Esophagus muscularis mucosa (tissue), 4 donors: ENCODE measurements around the gene ADAMTS16. TPM values are rescaled to one million over a fixed set of nuclear protein-coding genes. Genes with fewer than 3 reads are reported as not detected.
A peak's percentile ranks its signal among the peaks of the same experiment; 100 is the strongest.

ENCODE experiments used
- DNase-seq: peaks from one replicate; pipeline ENCODE4 v3.0.0-alpha.2; 2017; ENCODE audit errors: extremely low spot score
- H3K27ac ChIP-seq, 4 donors: fragments of 200-600 bp; sonication (generic); replicated peaks in 1 of 4; 1 replicate in 3 of 4; 2 replicates in 1 of 4; pipeline ENCODE4 v1.5.1; 2016 to 2019; ENCODE audit warnings: mild to moderate bottlenecking in 1 of 4
- H3K27me3 ChIP-seq, 4 donors: fragments of 200-600 bp; sonication (generic); one replicate each; pipeline versions ENCODE4 v1.5.1 to v1.6.0; 2016 to 2019
- H3K36me3 ChIP-seq, 4 donors: fragments of 200-600 bp; sonication (generic); one replicate each; pipeline ENCODE4 v1.5.1; 2016 to 2019
- H3K4me1 ChIP-seq, 4 donors: fragments of 200-600 bp; sonication (generic); one replicate each; pipeline ENCODE4 v1.5.1; 2016 to 2019
- H3K4me3 ChIP-seq, 4 donors: fragments of 200-600 bp; sonication (generic); 1 replicate in 2 of 4; 2 replicates in 2 of 4; pipeline ENCODE4 v1.5.1; 2016 to 2019; ENCODE audit warnings: mild to moderate bottlenecking in 4 of 4, moderate library complexity in 1 of 4
- H3K9me3 ChIP-seq, 4 donors: fragments of 200-600 bp; sonication (generic); 1 replicate in 3 of 4; 2 replicates in 1 of 4; pipeline ENCODE4 v1.5.1; 2016 to 2019
- EP300 ChIP-seq: sonication (generic); formaldehyde crosslinking; IDR thresholded peaks from one replicate; pipeline ENCODE4 v1.6.1; 2017; ENCODE audit warnings: antibody characterized with exemption
- POLR2A ChIP-seq: fragments of 450-650 bp; IDR thresholded peaks from one replicate; pipeline ENCODE4 v1.6.1; 2017; ENCODE audit warnings: antibody characterized with exemption, moderate library complexity, mild to moderate bottlenecking, low read depth
- POLR2AphosphoS5 ChIP-seq, 2 donors: sonication (generic); formaldehyde crosslinking; IDR thresholded peaks; one replicate each; pipeline ENCODE4 v1.6.1; 2017; ENCODE audit warnings: antibody characterized with exemption in 2 of 2
- WGBS: methylation state at CpG from one replicate; pipeline ENCODE4 v1.1.5; 2018; 5-methylcytosine and 5-hydroxymethylcytosine counted together
- intact Hi-C: fragments of 100-400 bp; cut with DNase I; formaldehyde crosslinking; loops from one replicate; pipeline ENCODE4 v1.15.1; 2023
- total RNA-seq, 4 donors: library from RNA; depleted of rRNA; stranded (reverse); fragments of >200 nt; gene quantifications; one replicate each; pipeline versions ENCODE4 v1.1.0 to v1.2.1, GENCODE V29; 2016
- TF ChIP-seq, protein P1 (sequence below), 3 experiments: fragments of 200-600 bp in 2 of 3; fragments of 450-650 bp in 1 of 3; sonication (generic) in 2 of 3; IDR thresholded peaks; one replicate each; pipeline ENCODE4 v1.5.1; 2017 to 2019; ENCODE audit warnings: antibody characterized with exemption in 3 of 3, mild to moderate bottlenecking in 2 of 3, moderate library complexity in 1 of 3

Gene ADAMTS16
- total RNA-seq, 4 donors from 2014 or later: 0.42 to 1.1 (median 0.50) TPM; not detected in 1

DNA sequence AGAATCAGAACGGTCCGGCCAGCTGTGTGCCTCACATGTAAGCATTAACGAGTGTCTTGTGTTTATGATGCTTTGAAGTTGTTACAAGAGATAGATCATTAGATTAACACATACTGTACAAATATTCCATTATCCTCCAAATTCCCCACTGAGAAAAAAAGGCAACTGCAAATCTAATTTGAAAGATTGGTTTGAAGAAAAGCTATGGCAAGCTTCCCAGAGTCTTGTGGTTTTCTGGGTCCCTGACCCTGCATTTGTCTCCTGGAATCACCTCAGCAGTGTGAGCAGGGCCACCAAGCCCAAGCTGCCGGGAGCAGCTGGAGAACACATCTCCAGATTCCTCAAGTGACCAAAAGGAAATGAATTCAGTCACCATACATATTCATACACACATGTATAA lies 36.9 kb upstream of the ADAMTS16 start:
- intact Hi-C loops: no loop called here
- 66% methylated on average over 4 of the region's 4 CpGs for WGBS

DNA sequence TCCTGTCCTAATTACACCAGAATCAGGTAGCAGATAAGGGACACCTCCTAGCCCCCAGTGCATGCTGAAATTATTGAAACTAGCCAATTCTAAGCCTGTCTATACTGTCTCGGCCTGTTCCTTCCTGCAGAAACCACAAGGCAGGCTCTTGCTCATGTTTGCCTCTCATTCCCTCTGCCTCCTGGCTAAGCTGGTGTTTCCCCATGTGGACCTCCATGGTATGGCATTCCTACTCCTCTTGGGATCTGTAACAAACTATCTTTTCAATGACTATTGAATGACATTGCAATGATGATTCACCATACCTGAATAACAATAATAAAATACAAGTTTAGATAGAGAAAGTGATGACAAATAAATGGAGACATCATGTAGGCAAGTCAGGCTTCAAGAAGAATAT lies 35.6 kb upstream of the ADAMTS16 start:
- WGBS: 91% methylated on average over 1 of the region's 1 CpG

More for the DNA sequence above, 36.9 kb upstream of the ADAMTS16 start:
- no peak overlapping the region for H3K27ac ChIP-seq
- TF ChIP-seq, protein P1, sequence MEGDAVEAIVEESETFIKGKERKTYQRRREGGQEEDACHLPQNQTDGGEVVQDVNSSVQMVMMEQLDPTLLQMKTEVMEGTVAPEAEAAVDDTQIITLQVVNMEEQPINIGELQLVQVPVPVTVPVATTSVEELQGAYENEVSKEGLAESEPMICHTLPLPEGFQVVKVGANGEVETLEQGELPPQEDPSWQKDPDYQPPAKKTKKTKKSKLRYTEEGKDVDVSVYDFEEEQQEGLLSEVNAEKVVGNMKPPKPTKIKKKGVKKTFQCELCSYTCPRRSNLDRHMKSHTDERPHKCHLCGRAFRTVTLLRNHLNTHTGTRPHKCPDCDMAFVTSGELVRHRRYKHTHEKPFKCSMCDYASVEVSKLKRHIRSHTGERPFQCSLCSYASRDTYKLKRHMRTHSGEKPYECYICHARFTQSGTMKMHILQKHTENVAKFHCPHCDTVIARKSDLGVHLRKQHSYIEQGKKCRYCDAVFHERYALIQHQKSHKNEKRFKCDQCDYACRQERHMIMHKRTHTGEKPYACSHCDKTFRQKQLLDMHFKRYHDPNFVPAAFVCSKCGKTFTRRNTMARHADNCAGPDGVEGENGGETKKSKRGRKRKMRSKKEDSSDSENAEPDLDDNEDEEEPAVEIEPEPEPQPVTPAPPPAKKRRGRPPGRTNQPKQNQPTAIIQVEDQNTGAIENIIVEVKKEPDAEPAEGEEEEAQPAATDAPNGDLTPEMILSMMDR (IDR thresholded peaks at IDR 0.05): no peak
- TF ChIP-seq POLR2AphosphoS5 (IDR thresholded peaks at IDR 0.05) (no peak), EP300 (no peak)
- no peaks in the 10 kb centered on the region for H3K27me3 ChIP-seq
- no peaks in the 10 kb centered on the region for H3K36me3 ChIP-seq
- peaks cover 0 to 8% (median 3%) of the 10 kb centered on the region in 4 donors for H3K9me3 ChIP-seq
- H3K4me3 ChIP-seq: no peak overlapping the region
- DNase-seq: no peak
- H3K4me1 ChIP-seq: no peaks in the 10 kb centered on the region

DNA sequence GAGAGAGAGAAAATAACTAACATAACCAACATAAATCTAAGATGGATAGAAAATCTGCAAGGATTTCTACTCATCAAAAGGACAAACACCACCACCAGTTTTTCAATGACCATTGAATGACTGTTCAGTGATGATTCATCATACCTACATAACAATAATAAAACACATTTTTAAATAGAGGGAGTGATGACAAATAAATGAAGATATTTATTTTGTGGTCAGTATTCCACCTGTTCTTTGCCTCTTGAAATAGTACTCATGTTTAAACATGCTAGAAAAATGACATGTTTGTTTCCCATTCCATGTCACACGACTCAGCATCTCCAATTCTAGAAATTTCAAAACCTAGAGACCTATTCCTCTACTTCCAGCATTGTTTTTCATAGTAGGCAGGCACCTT lies 34.6 kb upstream of the ADAMTS16 start:
- WGBS: 54% methylated on average over 1 of the region's 1 CpG
- no peak overlapping the region for H3K27ac ChIP-seq
- no peak for TF ChIP-seq EP300
- TF ChIP-seq, protein P1 (IDR thresholded peaks at IDR 0.05): no peak
- no peak for TF ChIP-seq POLR2AphosphoS5 (IDR thresholded peaks at IDR 0.05)
- TF ChIP-seq POLR2A: no peak
- no peak overlapping the region for H3K4me3 ChIP-seq
- no peak for DNase-seq
- peaks cover 0 to 6% (median 3%) of the 10 kb centered on the region in 4 donors for H3K9me3 ChIP-seq
- no peaks in the 10 kb centered on the region for H3K4me1 ChIP-seq
- intact Hi-C loops: no loop called here
- H3K36me3 ChIP-seq: no peaks in the 10 kb centered on the region
- no peaks in the 10 kb centered on the region for H3K27me3 ChIP-seq

More for the DNA sequence above, 35.6 kb upstream of the ADAMTS16 start:
- TF ChIP-seq POLR2A (no peak), POLR2AphosphoS5 (IDR thresholded peaks at IDR 0.05) (no peak), EP300 (no peak)
- TF ChIP-seq, protein P1 (IDR thresholded peaks at IDR 0.05): no peak
- Histone ChIP-seq H3K36me3 (no peaks in the 10 kb centered on the region), H3K4me1 (no peaks in the 10 kb centered on the region), H3K27me3 (no peaks in the 10 kb centered on the region), H3K9me3 (peaks cover 0 to 8% (median 3%) of the 10 kb centered on the region in 4 donors), H3K27ac (no peak overlapping the region), H3K4me3 (no peak overlapping the region)
- no peak for DNase-seq
- intact Hi-C loops: no loop called here

DNA sequence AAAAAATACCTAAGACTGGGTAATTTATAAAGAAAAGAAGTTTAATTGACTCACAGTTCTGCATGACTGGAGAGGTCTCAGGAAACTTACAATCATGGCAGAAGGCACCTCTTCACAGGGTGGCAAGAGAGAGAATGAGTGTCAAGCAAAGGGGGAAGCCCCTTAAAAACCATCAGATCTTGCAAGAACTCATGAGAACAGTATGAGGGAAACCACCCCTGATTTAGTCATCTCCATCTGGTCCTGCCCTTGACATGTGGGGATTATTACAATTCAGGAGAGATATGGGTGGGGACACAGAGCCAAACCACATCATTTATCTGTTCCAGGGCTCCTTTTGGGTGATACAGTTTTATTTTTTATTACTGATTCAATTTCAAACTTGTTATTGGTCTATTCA lies 23.2 kb upstream of the ADAMTS16 start:
- Histone ChIP-seq H3K4me1 (no peaks in the 10 kb centered on the region), H3K4me3 (no peak overlapping the region), H3K9me3 (peaks cover 0 to 13% (median 2%) of the 10 kb centered on the region in 4 donors), H3K27me3 (peaks cover 0 to 12% (median 0%) of the 10 kb centered on the region in 4 donors), H3K36me3 (no peaks in the 10 kb centered on the region), H3K27ac (no peak overlapping the region)
- no peak for TF ChIP-seq POLR2AphosphoS5 (IDR thresholded peaks at IDR 0.05)
- no peak for TF ChIP-seq POLR2A
- TF ChIP-seq, protein P1 (IDR thresholded peaks at IDR 0.05): no peak
- TF ChIP-seq EP300: no peak
- DNase-seq: peak; percentile 68
- intact Hi-C loops: no loop called here

DNA sequence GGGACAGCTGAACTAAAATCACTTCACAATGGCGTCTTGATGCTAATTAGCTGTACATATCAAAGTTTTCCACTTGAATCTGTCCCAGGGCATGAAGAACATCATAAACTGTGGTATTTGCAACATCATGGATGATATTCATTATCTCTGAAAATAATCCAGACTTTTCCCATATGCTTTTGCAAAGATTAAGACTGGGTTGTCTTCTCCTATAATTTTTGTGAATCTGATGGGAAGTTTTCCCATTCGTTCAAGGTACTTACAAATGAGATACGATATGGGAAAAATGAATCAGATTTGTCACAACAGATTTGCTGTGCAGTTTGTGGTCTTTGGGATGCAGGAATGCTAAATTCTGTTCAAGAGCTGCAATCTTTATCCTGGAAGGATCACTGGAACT lies 17.4 kb upstream of the ADAMTS16 start:
- Histone ChIP-seq H3K27ac (no peak overlapping the region), H3K36me3 (no peaks in the 10 kb centered on the region), H3K4me3 (no peak overlapping the region), H3K4me1 (no peaks in the 10 kb centered on the region), H3K9me3 (peaks cover 0 to 9% (median 2%) of the 10 kb centered on the region in 4 donors), H3K27me3 (peaks cover 0 to 15% (median 0%) of the 10 kb centered on the region in 4 donors)
- intact Hi-C loops: no loop called here
- TF ChIP-seq, protein P1 (IDR thresholded peaks at IDR 0.05): no peak
- no peak for TF ChIP-seq POLR2AphosphoS5 (IDR thresholded peaks at IDR 0.05)
- no peak for TF ChIP-seq EP300
- TF ChIP-seq POLR2A: no peak
- 88% methylated on average over 3 of the region's 3 CpGs for WGBS
- DNase-seq: no peak
